A673 (cell line): Measurements from ENCODE around the gene EPO.

Experiments
- CTCF ChIP-seq: fragments of 300-800, 200-600 bp; sonication (generic); conservative IDR thresholded peaks from 2 replicates; pipeline ENCODE4 v1.5.1; 2017; ENCODE audit warnings: low read depth, mild to moderate bottlenecking, antibody characterized with exemption, low read length, moderate library complexity, mixed read lengths
- EZH2 ChIP-seq: fragments of 200-600 bp; sonication (generic); IDR thresholded peaks from 2 replicates; pipeline ENCODE4 v1.6.1; 2017; ENCODE audit warnings: borderline replicate concordance, low read depth, mild to moderate bottlenecking, mixed read lengths, antibody characterized with exemption, low read length; ENCODE audit not compliant: poor library complexity, severe bottlenecking

- no peak for TF ChIP-seq CTCF
- TF ChIP-seq EZH2, result no peak
These were observed 45.2 kb upstream of the EPO start for GRCh38 chr7:100675105-100675451.
